H9 (cell line): ENCODE measurements around the gene CD80. TPM values are rescaled to one million over a fixed set of nuclear protein-coding genes. Genes with fewer than 3 reads are reported as not detected.

Experiments
- DNase-seq: peaks from one replicate; pipeline ENCODE4 v3.0.0-alpha.2; 2017
- H2AFZ ChIP-seq: one replicate; pipeline ENCODE4 v1.6.1; 2013; ENCODE audit warnings: mild to moderate bottlenecking, low read length, control low read depth, moderate library complexity
- H2AK5ac ChIP-seq: 2 replicates; pipeline ENCODE4 v1.6.1; 2013; ENCODE audit warnings: low read length, control low read depth, mixed read lengths; ENCODE audit not compliant: insufficient read length
- H2BK120ac ChIP-seq: one replicate; pipeline ENCODE4 v1.6.1; 2013; ENCODE audit warnings: low read depth, mild to moderate bottlenecking, low read length, control low read depth, inconsistent platforms; ENCODE audit not compliant: poor library complexity, severe bottlenecking
- H2BK12ac ChIP-seq: 2 replicates; pipeline ENCODE4 v1.6.1; 2013; ENCODE audit warnings: low read length, control low read depth, mixed read lengths, low read depth; ENCODE audit not compliant: insufficient read length
- H2BK15ac ChIP-seq: 2 replicates; pipeline ENCODE4 v1.6.1; 2013; ENCODE audit warnings: low read depth, low read length, control low read depth
- H2BK20ac ChIP-seq: one replicate; pipeline ENCODE4 v1.6.1; 2013; ENCODE audit warnings: low read depth, mild to moderate bottlenecking, low read length, control low read depth, inconsistent platforms; ENCODE audit not compliant: poor library complexity, severe bottlenecking
- H2BK5ac ChIP-seq: 2 replicates; pipeline ENCODE4 v1.6.1; 2013; ENCODE audit warnings: low read length, control low read depth, mixed read lengths; ENCODE audit not compliant: insufficient read length
- H3K14ac ChIP-seq: 2 replicates; pipeline ENCODE4 v1.6.1; 2013; ENCODE audit warnings: low read length, control low read depth; ENCODE audit not compliant: insufficient read depth
- H3K18ac ChIP-seq: 2 replicates; pipeline ENCODE4 v1.6.1; 2013; ENCODE audit warnings: low read depth, mild to moderate bottlenecking, mixed read lengths, low read length, control low read depth; ENCODE audit not compliant: insufficient read length
- H3K23ac ChIP-seq: 2 replicates; pipeline ENCODE4 v1.6.1; 2013; ENCODE audit warnings: low read length, control low read depth, mixed read lengths, low read depth; ENCODE audit not compliant: insufficient read length
- H3K23me2 ChIP-seq: 2 replicates; pipeline ENCODE4 v1.6.1; 2013; ENCODE audit warnings: low read depth, mild to moderate bottlenecking, mixed read lengths, low read length, control low read depth; ENCODE audit not compliant: insufficient read length, poor library complexity, severe bottlenecking
- H3K27ac ChIP-seq: 2 replicates; pipeline ENCODE4 v1.5.1; 2013; ENCODE audit warnings: low read length, control low read depth, mixed read lengths, low read depth; ENCODE audit not compliant: insufficient read length
- H3K27me3 ChIP-seq: 2 replicates; pipeline ENCODE4 v1.6.1; 2013; ENCODE audit warnings: low read length, control low read depth, inconsistent platforms; ENCODE audit not compliant: insufficient read depth
- H3K4ac ChIP-seq: 2 replicates; pipeline ENCODE4 v1.6.1; 2013; ENCODE audit warnings: low read depth, mild to moderate bottlenecking, control low read depth, inconsistent platforms, low read length, moderate library complexity
- H3K4me1 ChIP-seq: 2 replicates; pipeline ENCODE4 v1.6.1; 2013; ENCODE audit warnings: low read length, control low read depth, inconsistent platforms; ENCODE audit not compliant: insufficient read depth
- H3K4me2 ChIP-seq: 2 replicates; pipeline ENCODE4 v1.6.1; 2013; ENCODE audit warnings: low read length, control low read depth, mixed read lengths; ENCODE audit not compliant: insufficient read length, insufficient read depth
- H3K56ac ChIP-seq: 2 replicates; pipeline ENCODE4 v1.6.1; 2013; ENCODE audit warnings: low read depth, mild to moderate bottlenecking, mixed read lengths, low read length, control low read depth; ENCODE audit not compliant: insufficient read length
- H3K79me1 ChIP-seq: 2 replicates; pipeline ENCODE4 v1.6.1; 2013; ENCODE audit warnings: low read depth, mild to moderate bottlenecking, moderate library complexity, low read length, control low read depth, inconsistent platforms; ENCODE audit not compliant: insufficient read depth, poor library complexity, severe bottlenecking
- H3K79me2 ChIP-seq: 2 replicates; pipeline ENCODE4 v1.6.1; 2013; ENCODE audit warnings: low read length, control low read depth, inconsistent platforms; ENCODE audit not compliant: insufficient read depth
- H3K9ac ChIP-seq: 2 replicates; pipeline ENCODE4 v1.6.1; 2013; ENCODE audit warnings: low read length, control low read depth, mixed read lengths; ENCODE audit not compliant: insufficient read length; ENCODE audit errors: extremely low read depth
- H3K9me3 ChIP-seq: one replicate; pipeline ENCODE4 v1.6.1; 2013; ENCODE audit warnings: low read depth, low read length, inconsistent platforms; ENCODE audit not compliant: control insufficient read depth
- H3T11ph ChIP-seq: one replicate; pipeline ENCODE4 v1.6.1; 2013; ENCODE audit warnings: mild to moderate bottlenecking, low read length, control low read depth, inconsistent platforms
- H4K20me1 ChIP-seq: one replicate; pipeline ENCODE4 v1.6.1; 2013; ENCODE audit not compliant: control insufficient read depth, insufficient read length, insufficient read depth
- H4K5ac ChIP-seq: 2 replicates; pipeline ENCODE4 v1.6.1; 2013; ENCODE audit warnings: low read depth, mild to moderate bottlenecking, mixed read lengths, low read length, control low read depth; ENCODE audit not compliant: insufficient read length
- H4K8ac ChIP-seq: replicated peaks from 2 replicates; pipeline ENCODE4 v1.6.1; 2013; ENCODE audit warnings: low read length, control low read depth, mixed read lengths, low read depth; ENCODE audit not compliant: insufficient read length
- H4K91ac ChIP-seq: 2 replicates; pipeline ENCODE4 v1.6.1; 2013; ENCODE audit warnings: low read depth, mild to moderate bottlenecking, moderate library complexity, mixed read lengths, low read length, control low read depth; ENCODE audit not compliant: insufficient read length
- H3K27ac Mint-ChIP-seq, 3 experiments: 2 replicates in 2 of 3; 3 replicates in 1 of 3; pipeline ENCODE4 v1.8.0; 2020 to 2021; ENCODE audit warnings: mixed read lengths in 3 of 3, mild to moderate bottlenecking in 1 of 3, moderate library complexity in 1 of 3
- H3K27me3 Mint-ChIP-seq: 2 replicates; pipeline ENCODE4 v1.8.0; 2021; ENCODE audit warnings: low read depth, mild to moderate bottlenecking, moderate library complexity, mixed read lengths
- H3K36me3 Mint-ChIP-seq, 3 experiments: 2 replicates in 2 of 3; 3 replicates in 1 of 3; pipeline ENCODE4 v1.8.0; 2020 to 2021; ENCODE audit warnings: low read depth in 3 of 3, mixed read lengths in 3 of 3; ENCODE audit not compliant: insufficient read depth in 1 of 3
- H3K4me1 Mint-ChIP-seq, 2 experiments: 2 replicates each; pipeline ENCODE4 v1.8.0; 2020; ENCODE audit warnings: mixed read lengths in 2 of 2
- H3K4me3 Mint-ChIP-seq, 2 experiments: 2 replicates in 1 of 2; 3 replicates in 1 of 2; pipeline ENCODE4 v1.8.0; 2020 to 2021; ENCODE audit warnings: mild to moderate bottlenecking in 2 of 2, mixed read lengths in 2 of 2, moderate library complexity in 1 of 2
- H3K9me3 Mint-ChIP-seq, 2 experiments: 2 replicates in 1 of 2; 3 replicates in 1 of 2; pipeline ENCODE4 v1.8.0; 2020; ENCODE audit warnings: mild to moderate bottlenecking in 2 of 2, mixed read lengths in 2 of 2, moderate library complexity in 1 of 2
- CTCF ChIP-seq: fragments of 200-600 bp; sonication (generic); conservative IDR thresholded peaks from 3 replicates; pipeline ENCODE4 v1.8.0; 2021; ENCODE audit warnings: antibody characterized with exemption, mild to moderate bottlenecking
- WGBS: extraction: QIAGEN DNeasy Blood & Tissue Kit; methylation state at CpG from one replicate; pipeline ENCODE4 v1.1.7; 2013; ENCODE audit warnings: missing lambda C conversion rate, low lambda C conversion rate, mixed read lengths; ENCODE audit not compliant: insufficient read length; ENCODE audit errors: extremely low coverage; 5-methylcytosine and 5-hydroxymethylcytosine counted together
- total RNA-seq: library from RNA; stranded (reverse); gene quantifications from 2 replicates; pipeline ENCODE4 v1.2.1, GENCODE V29; 2021

Gene CD80
- total RNA-seq, 1 experiment from 2014 or later = not detected

GRCh38 chr3:119494597-119494996, 64.8 kb downstream of the CD80 start:
- WGBS = no CpG with 5 or more reads among the region's 2 CpGs
- no peak overlapping the region for H3T11ph ChIP-seq

More at GRCh38 chr3:119494597-119494996, 64.8 kb downstream of the CD80 start:
- Histone ChIP-seq H2AK5ac (no peak overlapping the region), H3K4me2 (no peak overlapping the region), H3K9ac (no peak overlapping the region), H2BK120ac (no peak overlapping the region), H2AFZ (no peak overlapping the region), H3K56ac (no peak overlapping the region), H3K27ac (no peak overlapping the region), H3K27me3 (no peaks in the 10 kb centered on the region), H3K14ac (no peak overlapping the region), H2BK12ac (no peak overlapping the region), H3K9me3 (no peaks in the 10 kb centered on the region), H3K4ac (no peak overlapping the region), H3K79me1 (no peaks in the 10 kb centered on the region), H4K20me1 (no peaks in the 10 kb centered on the region), H4K8ac (no peak overlapping the region), H4K91ac (no peak overlapping the region), H3K23me2 (peaks cover 3% of the 10 kb centered on the region), H3K18ac (no peak overlapping the region), H3K23ac (no peak overlapping the region), H2BK15ac (no peak overlapping the region), H2BK5ac (no peak overlapping the region), H4K5ac (no peak overlapping the region), H3K79me2 (no peaks in the 10 kb centered on the region; the same call in 1 of the 2 replicates), H3K4me1 (no peaks in the 10 kb centered on the region), H2BK20ac (no peak overlapping the region)
- H3K9me3 Mint-ChIP-seq = no peaks in the 10 kb centered on the region
- H3K27ac Mint-ChIP-seq = no peak overlapping the region
- no peaks in the 10 kb centered on the region; the same call in 1 of the 2 replicates for H3K27me3 Mint-ChIP-seq
- H3K4me1 Mint-ChIP-seq = peaks cover 6 to 8% of the 10 kb centered on the region in 2 experiments
- TF ChIP-seq CTCF = peak; percentile 48
- H3K4me3 Mint-ChIP-seq = no peak overlapping the region
- DNase-seq = no peak
- H3K36me3 Mint-ChIP-seq = peaks cover 0 to 12% (median 10%) of the 10 kb centered on the region in 3 experiments; a peak in 5 of 7 replicates
